ENCODE results near the gene YIPF2.

GRCh38 chr19:10915130-10916091 lies 13.0 kb downstream of the YIPF2 start:
- TF ChIP-seq EZH2 (IDR thresholded peaks at IDR 0.05; ENCODE audit: insufficient read depth, poor library complexity, severe bottlenecking) (no peak), EZH2phosphoT487 (IDR thresholded peaks at IDR 0.05; ENCODE audit: insufficient read depth, low read depth) (no peak)

All from GM23248 (cell line).